Lung (tissue), 12 donors: ENCODE results near the gene GLUD1. TPM values are rescaled to one million over a fixed set of nuclear protein-coding genes. Genes with fewer than 3 reads are reported as not detected.

Source experiments
- ATAC-seq: fragments of 200-7000 bp; cut with Tn5 transposase; one replicate; pipeline ENCODE4 v1.9.1; 2020; ENCODE audit warnings: moderate number of reproducible peaks; ENCODE audit not compliant: insufficient read depth, low FRiP score
- DNase-seq, 3 donors: peaks; one replicate each; pipeline ENCODE4 v3.0.0-alpha.2; 2013 to 2017
- H3K27ac ChIP-seq, 2 donors: one replicate each; pipeline ENCODE4 v1.5.1; 2013; ENCODE audit warnings: mild to moderate bottlenecking in 2 of 2, moderate library complexity in 2 of 2, control low read depth in 1 of 2, inconsistent platforms in 1 of 2, low read depth in 1 of 2, low read length in 1 of 2
- H3K27me3 ChIP-seq, 3 donors: one replicate each; pipeline ENCODE4 v1.5.1; 2013; ENCODE audit warnings: low read length in 2 of 3; ENCODE audit not compliant: control insufficient read depth in 3 of 3, insufficient read depth in 3 of 3
- H3K36me3 ChIP-seq, 4 donors: one replicate each; pipeline ENCODE4 v1.5.1; 2013; ENCODE audit warnings: low read length in 4 of 4, mild to moderate bottlenecking in 1 of 4, moderate library complexity in 1 of 4; ENCODE audit not compliant: control insufficient read depth in 4 of 4, insufficient read depth in 4 of 4
- H3K4me1 ChIP-seq, 5 donors: one replicate each; pipeline ENCODE4 v1.5.1; 2013; ENCODE audit warnings: low read length in 5 of 5, mild to moderate bottlenecking in 2 of 5, moderate library complexity in 1 of 5; ENCODE audit not compliant: control insufficient read depth in 5 of 5, insufficient read depth in 5 of 5
- H3K4me3 ChIP-seq: one replicate; pipeline ENCODE4 v1.5.1; 2013; ENCODE audit warnings: mild to moderate bottlenecking, control low read depth, moderate library complexity
- H3K9ac ChIP-seq, 2 donors: one replicate each; pipeline ENCODE4 v1.5.1; 2013; ENCODE audit warnings: low read length in 2 of 2, control low read depth in 1 of 2; ENCODE audit not compliant: insufficient read depth in 1 of 2
- H3K9me3 ChIP-seq, 4 donors: one replicate each; pipeline ENCODE4 v1.5.1; 2013; ENCODE audit warnings: low read length in 3 of 4, mild to moderate bottlenecking in 1 of 4, moderate library complexity in 1 of 4; ENCODE audit not compliant: control insufficient read depth in 4 of 4, insufficient read depth in 3 of 4
- WGBS, 2 donors: extraction: QIAGEN DNeasy Blood & Tissue Kit; methylation state at CpG; one replicate each; pipeline ENCODE4 v1.1.7; 2013; 5-methylcytosine and 5-hydroxymethylcytosine counted together
- polyA plus RNA-seq, 2 donors: library from polyadenylated mRNA; stranded (reverse); fragments of 200-250 nt; gene quantifications; one replicate each; pipeline ENCODE4 v1.2.1, GENCODE V29; 2013
- total RNA-seq, 2 donors: library from RNA; depleted of rRNA in 1 of 2; stranded (reverse); fragments of >200 nt in 1 of 2; gene quantifications; one replicate each; pipeline ENCODE4 v1.2.1, GENCODE V29; 2014 to 2021
- TF ChIP-seq, protein P1 (sequence below): IDR thresholded peaks from 2 replicates; pipeline ENCODE4 v1.5.1; 2012; ENCODE audit warnings: mild to moderate bottlenecking; ENCODE audit errors: control extremely low read depth, extremely low read depth
- donor health status: control.
- donor health status: control.
- donor health status: Bipolar disorder and iron deficiency.
- donor health status: healthy.
- donor health status: DM: yes; HTN: yes; CAD: no.

The GLUD1 gene
- total and polyA plus RNA-seq, 4 donors = 52.7 to 133 (median 96.7) TPM

GRCh38 chr10:87058171-87058570 is 36.5 kb downstream of the GLUD1 start:
- TF ChIP-seq, protein P1, sequence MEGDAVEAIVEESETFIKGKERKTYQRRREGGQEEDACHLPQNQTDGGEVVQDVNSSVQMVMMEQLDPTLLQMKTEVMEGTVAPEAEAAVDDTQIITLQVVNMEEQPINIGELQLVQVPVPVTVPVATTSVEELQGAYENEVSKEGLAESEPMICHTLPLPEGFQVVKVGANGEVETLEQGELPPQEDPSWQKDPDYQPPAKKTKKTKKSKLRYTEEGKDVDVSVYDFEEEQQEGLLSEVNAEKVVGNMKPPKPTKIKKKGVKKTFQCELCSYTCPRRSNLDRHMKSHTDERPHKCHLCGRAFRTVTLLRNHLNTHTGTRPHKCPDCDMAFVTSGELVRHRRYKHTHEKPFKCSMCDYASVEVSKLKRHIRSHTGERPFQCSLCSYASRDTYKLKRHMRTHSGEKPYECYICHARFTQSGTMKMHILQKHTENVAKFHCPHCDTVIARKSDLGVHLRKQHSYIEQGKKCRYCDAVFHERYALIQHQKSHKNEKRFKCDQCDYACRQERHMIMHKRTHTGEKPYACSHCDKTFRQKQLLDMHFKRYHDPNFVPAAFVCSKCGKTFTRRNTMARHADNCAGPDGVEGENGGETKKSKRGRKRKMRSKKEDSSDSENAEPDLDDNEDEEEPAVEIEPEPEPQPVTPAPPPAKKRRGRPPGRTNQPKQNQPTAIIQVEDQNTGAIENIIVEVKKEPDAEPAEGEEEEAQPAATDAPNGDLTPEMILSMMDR = no peak
- ATAC-seq (no peak), DNase-seq (peak in 2 of 3 donors; percentile 60 to 80)
- no peaks in the 10 kb centered on the region for H3K27me3 ChIP-seq
- H3K27ac ChIP-seq = no peak overlapping the region
- WGBS, 2 donors = 58 to 81% methylated on average over 1 of the region's 1 CpG
- peaks cover 19 to 35% (median 28%) of the 10 kb centered on the region in 4 donors for H3K36me3 ChIP-seq
- no peak overlapping the region for H3K9ac ChIP-seq
- no peak overlapping the region for H3K4me3 ChIP-seq
- peaks cover 2 to 24% (median 4%) of the 10 kb centered on the region in 5 donors for H3K4me1 ChIP-seq
- no peaks in the 10 kb centered on the region for H3K9me3 ChIP-seq

DNA sequence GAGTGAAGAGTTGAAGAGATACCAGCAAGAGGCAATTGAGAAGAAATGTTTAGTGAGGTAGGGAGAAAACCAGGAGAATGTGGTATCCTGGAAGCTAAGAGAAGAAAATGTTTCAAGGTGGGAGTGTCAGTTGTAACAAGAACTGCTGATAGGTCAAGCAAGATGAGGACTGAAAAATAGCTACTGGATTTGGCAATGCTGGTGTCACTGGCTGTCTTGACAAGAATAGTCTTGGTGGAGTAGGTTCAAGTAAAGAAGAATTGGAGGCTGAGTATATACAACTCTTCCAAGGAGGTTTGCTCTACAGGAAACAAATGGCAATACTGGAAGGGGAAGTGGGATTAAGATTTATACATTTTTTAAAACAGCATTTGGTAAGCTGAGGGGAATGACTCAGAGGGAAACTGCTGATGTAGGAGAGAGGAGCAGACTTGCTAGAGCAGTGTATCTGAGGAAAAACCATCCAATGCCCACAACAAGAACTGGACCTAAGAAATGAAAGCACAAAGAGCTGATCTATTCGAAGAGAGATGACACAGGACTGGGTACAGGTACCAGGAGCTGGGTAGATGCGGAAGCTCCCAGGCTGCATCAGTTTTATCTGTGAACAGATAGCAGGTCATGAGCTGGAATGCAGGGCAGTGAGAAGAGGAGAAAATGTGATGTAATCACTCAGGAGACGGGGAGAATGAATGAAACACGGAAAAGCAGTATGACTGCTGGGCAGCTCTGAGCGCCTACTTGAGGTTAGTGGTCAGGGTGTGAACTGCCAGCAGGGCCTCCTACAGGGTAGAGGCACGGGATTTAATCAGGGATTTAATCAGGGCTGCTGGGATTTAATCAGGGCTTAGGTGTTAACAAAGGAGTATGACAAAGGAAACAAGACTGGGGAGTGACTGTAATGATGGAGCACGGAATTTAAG is 40.0 kb downstream of the GLUD1 start:
- Histone ChIP-seq H3K9ac (no peak overlapping the region), H3K27me3 (no peaks in the 10 kb centered on the region), H3K27ac (peak overlapping the region in 1 of 2 donors; percentile 65), H3K4me1 (peaks cover 2 to 36% (median 4%) of the 10 kb centered on the region in 5 donors), H3K9me3 (no peaks in the 10 kb centered on the region), H3K36me3 (peaks cover 14 to 31% (median 27%) of the 10 kb centered on the region in 4 donors), H3K4me3 (no peak overlapping the region)
- 38 to 60% methylated on average over 7 of the region's 7 CpGs for WGBS, 2 donors
- TF ChIP-seq, protein P1 = no peak
- DNase-seq (peak in 2 of 3 donors; percentile 33 to 46), ATAC-seq (peak; percentile 61)

DNA sequence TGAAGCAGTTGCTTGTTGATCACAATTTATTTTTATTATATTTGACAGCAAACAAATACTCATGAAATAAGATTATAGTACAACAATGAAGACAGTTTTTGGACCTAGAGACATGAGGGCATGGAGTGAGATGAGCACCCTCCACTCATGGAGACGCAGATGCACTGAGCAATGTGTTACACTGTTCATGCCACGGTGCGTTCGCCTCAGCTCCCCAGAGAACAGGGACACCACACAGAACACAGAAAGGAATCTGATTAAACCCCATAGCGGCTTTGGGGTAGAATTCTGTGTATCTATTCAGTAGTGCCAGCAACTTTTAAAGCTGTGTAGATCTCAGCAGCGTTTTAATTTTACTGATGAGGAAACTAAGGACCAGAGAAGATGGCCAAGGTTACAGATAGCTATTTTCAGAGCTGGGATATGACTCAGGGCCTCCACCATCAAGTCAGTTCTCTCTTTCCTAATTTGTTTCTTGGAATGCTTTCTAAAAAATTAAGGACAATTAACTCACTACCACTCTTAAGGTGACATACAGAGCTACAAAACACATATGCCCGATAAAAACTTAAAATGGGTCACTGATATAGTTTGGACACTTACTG is 41.0 kb downstream of the GLUD1 start:
- TF ChIP-seq, protein P1 = no peak
- Histone ChIP-seq H3K9ac (no peak overlapping the region), H3K27me3 (no peaks in the 10 kb centered on the region), H3K27ac (no peak overlapping the region), H3K4me1 (peaks cover 2 to 36% (median 4%) of the 10 kb centered on the region in 5 donors), H3K4me3 (no peak overlapping the region), H3K36me3 (peaks cover 14 to 35% (median 28%) of the 10 kb centered on the region in 4 donors), H3K9me3 (no peaks in the 10 kb centered on the region)
- WGBS, 2 donors = 94 to 96% methylated on average over 7 of the region's 7 CpGs
- DNase-seq (peak in 1 of 3 donors; percentile 14), ATAC-seq (no peak)
